H1 (cell line): ENCODE data around the gene PHLPP2. TPM values are rescaled to one million over a fixed set of nuclear protein-coding genes. Genes with fewer than 3 reads are reported as not detected.
A peak's percentile ranks its signal among the peaks of the same experiment; 100 is the strongest.

Experiments
- CTCF ChIA-PET: fragments of 300-600 bp; sonication (Branson Sonifier 250); formaldehyde crosslinking; loops from one replicate; lab custom pipeline; 2021; ENCODE audit not compliant: partially characterized antibody; lab: Charles Lee
- POLR2A ChIA-PET: fragments of 300-600 bp; sonication (Branson Sonifier 250); formaldehyde crosslinking; loops from one replicate; lab custom pipeline; 2021; ENCODE audit warnings: inconsistent platforms; ENCODE audit not compliant: partially characterized antibody; lab: Charles Lee
- DNase-seq, 2 experiments: peaks; one replicate each; pipeline versions ENCODE4 v3.0.0 to v3.0.0-alpha.2; 2010 to 2022; ENCODE audit warnings: low spot score in 2 of 2, low read depth in 1 of 2, mixed read lengths in 1 of 2
- FAIRE-seq: peaks from 2 replicates; lab custom pipeline; 2011; peaks lifted over from hg19 to GRCh38; lab: Jason Lieb, UNC
- H2AFZ ChIP-seq: 2 replicates; pipeline ENCODE4 v1.8.1; 2012; ENCODE audit warnings: low read length, inconsistent platforms
- H2AK5ac ChIP-seq: 2 replicates; pipeline ENCODE4 v1.6.1; 2013; ENCODE audit warnings: low read depth, low read length
- H2BK120ac ChIP-seq: replicated peaks from 2 replicates; pipeline ENCODE3; 2013; ENCODE audit warnings: low read depth, low read length, inconsistent platforms
- H2BK12ac ChIP-seq: 2 replicates; pipeline ENCODE4 v1.6.1; 2013; ENCODE audit warnings: low read depth, low read length
- H2BK15ac ChIP-seq: 2 replicates; pipeline ENCODE4 v1.6.1; 2013; ENCODE audit warnings: low read length
- H2BK20ac ChIP-seq: 2 replicates; pipeline ENCODE4 v1.6.1; 2013; ENCODE audit warnings: low read length
- H2BK5ac ChIP-seq: 2 replicates; pipeline ENCODE4 v1.6.1; 2013; ENCODE audit warnings: low read depth, low read length
- H3K14ac ChIP-seq: 2 replicates; pipeline ENCODE4 v1.6.1; 2013; ENCODE audit warnings: inconsistent platforms; ENCODE audit not compliant: insufficient read length
- H3K18ac ChIP-seq: 2 replicates; pipeline ENCODE4 v1.6.1; 2013; ENCODE audit warnings: low read length; ENCODE audit errors: extremely low read depth
- H3K23ac ChIP-seq: 2 replicates; pipeline ENCODE4 v1.6.1; 2013; ENCODE audit warnings: inconsistent platforms; ENCODE audit not compliant: insufficient read length
- H3K23me2 ChIP-seq: 2 replicates; pipeline ENCODE4 v1.6.1; 2013; ENCODE audit warnings: low read depth, low read length
- H3K27ac ChIP-seq: 2 replicates; pipeline ENCODE4 v1.6.1; 2011; ENCODE audit warnings: low read depth, low read length, inconsistent platforms
- H3K27me3 ChIP-seq, 4 experiments: replicated peaks in 1 of 4; 1 replicate in 1 of 4; 2 replicates in 3 of 4; pipeline versions ENCODE4 v1.6.1 to v1.8.1; 2011 to 2013; ENCODE audit warnings: low read length in 3 of 4, mild to moderate bottlenecking in 3 of 4, inconsistent platforms in 2 of 4, mixed read lengths in 2 of 4, moderate library complexity in 1 of 4; ENCODE audit not compliant: control insufficient read depth in 3 of 4, insufficient read depth in 3 of 4; ENCODE audit errors: extremely low read depth in 1 of 4
- H3K36me3 ChIP-seq, 4 experiments: 2 replicates each; pipeline versions ENCODE4 v1.6.1 to v1.8.1; 2011 to 2013; ENCODE audit warnings: mild to moderate bottlenecking in 4 of 4, low read length in 3 of 4, moderate library complexity in 2 of 4, control low read depth in 1 of 4, inconsistent platforms in 1 of 4; ENCODE audit not compliant: insufficient read depth in 4 of 4, control insufficient read depth in 2 of 4
- H3K4ac ChIP-seq: replicated peaks from 2 replicates; pipeline ENCODE3; 2013; ENCODE audit warnings: low read length, low read depth, mixed read lengths, inconsistent platforms; ENCODE audit not compliant: insufficient read length
- H3K4me1 ChIP-seq, 4 experiments: replicated peaks in 1 of 4; 1 replicate in 1 of 4; 2 replicates in 3 of 4; pipeline versions ENCODE4 v1.6.1 to v1.8.1; 2011 to 2013; ENCODE audit warnings: low read length in 3 of 4, inconsistent platforms in 2 of 4, mixed read lengths in 1 of 4; ENCODE audit not compliant: insufficient read depth in 4 of 4, control insufficient read depth in 3 of 4
- H3K4me2 ChIP-seq, 2 experiments: 2 replicates each; pipeline versions ENCODE4 v1.6.1 to v1.8.1; 2011 to 2013; ENCODE audit warnings: low read depth in 2 of 2, low read length in 2 of 2, control low read depth in 1 of 2, inconsistent platforms in 1 of 2, mild to moderate bottlenecking in 1 of 2; ENCODE audit not compliant: insufficient read depth in 1 of 2
- H3K4me3 ChIP-seq, 4 experiments: fragments of 200-600, 300-600 bp in 1 of 4; sonication (generic), shearing (Covaris generic), sonication (Bioruptor Twin) in 1 of 4; 2 replicates each; pipeline versions ENCODE4 v1.5.1 to v1.8.1; 2011 to 2016; ENCODE audit warnings: low read length in 4 of 4, low read depth in 3 of 4, control low read depth in 2 of 4, inconsistent platforms in 2 of 4, mild to moderate bottlenecking in 2 of 4, mixed read lengths in 1 of 4, moderate library complexity in 1 of 4; ENCODE audit not compliant: insufficient read depth in 2 of 4; ENCODE audit errors: extremely low read depth in 1 of 4
- H3K56ac ChIP-seq: replicated peaks from 2 replicates; pipeline ENCODE3; 2013; ENCODE audit warnings: low read depth, mild to moderate bottlenecking, mixed read lengths, low read length, inconsistent platforms; ENCODE audit not compliant: insufficient read length
- H3K79me1 ChIP-seq: 2 replicates; pipeline ENCODE4 v1.6.1; 2013; ENCODE audit warnings: low read depth, low read length, control low read depth
- H3K79me2 ChIP-seq, 2 experiments: 2 replicates each; pipeline versions ENCODE4 v1.6.1 to v1.8.1; 2012 to 2013; ENCODE audit warnings: low read length in 2 of 2, mild to moderate bottlenecking in 2 of 2, inconsistent platforms in 1 of 2; ENCODE audit not compliant: insufficient read depth in 2 of 2, control insufficient read depth in 1 of 2
- H3K9ac ChIP-seq, 4 experiments: replicated peaks in 1 of 4; 1 replicate in 1 of 4; 2 replicates in 3 of 4; pipeline versions ENCODE4 v1.6.1 to v1.8.1; 2011 to 2013; ENCODE audit warnings: low read depth in 3 of 4, low read length in 3 of 4, control low read depth in 2 of 4, mild to moderate bottlenecking in 2 of 4, moderate library complexity in 2 of 4, inconsistent platforms in 1 of 4; ENCODE audit errors: extremely low read depth in 1 of 4
- H3K9me3 ChIP-seq, 2 experiments: 2 replicates each; pipeline versions ENCODE4 v1.6.1 to v1.8.1; 2012 to 2013; ENCODE audit warnings: mild to moderate bottlenecking in 2 of 2, moderate library complexity in 2 of 2, control low read depth in 1 of 2, inconsistent platforms in 1 of 2, low read depth in 1 of 2, low read length in 1 of 2, mixed read lengths in 1 of 2; ENCODE audit not compliant: insufficient read depth in 2 of 2
- H4K20me1 ChIP-seq, 2 experiments: replicated peaks in 1 of 2; 2 replicates each; pipeline versions ENCODE3 to v1.8.1; 2011 to 2013; ENCODE audit warnings: inconsistent platforms in 2 of 2, low read length in 2 of 2, mild to moderate bottlenecking in 1 of 2; ENCODE audit not compliant: insufficient read depth in 2 of 2, control insufficient read depth in 1 of 2
- H4K5ac ChIP-seq: 2 replicates; pipeline ENCODE4 v1.6.1; 2013; ENCODE audit warnings: low read length, low read depth, mixed read lengths, inconsistent platforms; ENCODE audit not compliant: insufficient read length
- H4K8ac ChIP-seq: 2 replicates; pipeline ENCODE4 v1.8.0; 2013; ENCODE audit warnings: mild to moderate bottlenecking, moderate library complexity, low read length, inconsistent platforms; ENCODE audit not compliant: insufficient read depth; ENCODE audit errors: extremely low read depth
- H4K91ac ChIP-seq: replicated peaks from 2 replicates; pipeline ENCODE3; 2013; ENCODE audit warnings: low read length, mixed read lengths, inconsistent platforms; ENCODE audit not compliant: insufficient read length
- SIN3A ChIP-seq, 2 experiments: IDR thresholded peaks in 1 of 2; conservative IDR thresholded peaks in 1 of 2; 2 replicates each; pipeline ENCODE4 v1.6.1; 2011 to 2012; ENCODE audit warnings: low read length in 2 of 2, improper control_type of control experiment in 1 of 2, low read depth in 1 of 2, mild to moderate bottlenecking in 1 of 2
- SIRT6 ChIP-seq: IDR thresholded peaks from one replicate; pipeline ENCODE4 v1.7.1; 2012; ENCODE audit warnings: low read length, inconsistent platforms
- TEAD4 ChIP-seq: IDR thresholded peaks from 2 replicates; pipeline ENCODE4 v1.6.1; 2012; ENCODE audit warnings: low read depth, low read length, inconsistent platforms, mixed read lengths
- WGBS, 2 experiments: shearing (Covaris generic) in 1 of 2; methylation state at CpG; one replicate each; pipeline versions ENCODE4 v1.1.6 to v1.1.7; 2013 to 2015; ENCODE audit warnings: low lambda C conversion rate in 2 of 2, mixed read lengths in 2 of 2, inconsistent platforms in 1 of 2, low coverage in 1 of 2, missing lambda C conversion rate in 1 of 2; ENCODE audit not compliant: insufficient replicate concordance in 2 of 2, insufficient coverage in 1 of 2, insufficient read length in 1 of 2; ENCODE audit errors: extremely low coverage in 1 of 2, missing lambda C conversion rate in 1 of 2; 5-methylcytosine and 5-hydroxymethylcytosine counted together
- polyA plus RNA-seq, 7 experiments: library from polyadenylated mRNA; depleted of rRNA in 3 of 7; stranded (reverse) in 5 of 7; unstranded in 2 of 7; fragments of >200 nt in 5 of 7; fragments of 200-250 nt in 2 of 7; gene quantifications; 1 replicate in 5 of 7; 2 replicates in 1 of 7; 4 replicates in 1 of 7; pipeline versions ENCODE4 v1.2.1 to v1.2.3, GENCODE V29; 2011 to 2013; ENCODE audit warnings: missing spikeins in 2 of 7, mixed read lengths in 2 of 7
- total RNA-seq: library from RNA; stranded (reverse); fragmentation: NEBNext Ultra II Directional; extraction: Animal tissue kit (Norgen Biotek cat#: 25700); gene quantifications from 2 replicates; pipeline ENCODE4 v1.2.1, GENCODE V29; 2021

PHLPP2 gene
- total and polyA plus RNA-seq, 2 of the 8 experiments (the other 6 are each of a cell fraction or from before 2014, with no cell fraction given) = 7.3 to 12.9 TPM

- WGBS, 2 experiments = 66% methylated on average over 3 of the region's 3 CpGs; no CpG with 5 or more reads in 1 of the 2 experiments
- no peaks in the 10 kb centered on the region for H3K27me3 ChIP-seq
- TF ChIP-seq SIRT6 (no peak), SIN3A (conservative IDR thresholded peaks at IDR 0.05 in 1 of 2, IDR thresholded peaks at IDR 0.05 in 1 of 2; ENCODE audit: low read depth in 1 of 2, low read length in 2 of 2) (0 out of 4 replicates have a peak, but pooled peaks of 1 of the 2 experiments have one; percentile 39), TEAD4 (peak; percentile 44; the same call in 1 of the 2 replicates)
- no peak overlapping the region for H4K8ac ChIP-seq
- no peak overlapping the region for H2AK5ac ChIP-seq
- ChIA-PET CTCF (interaction anchor here (2.3 kb wide), 1 partner anchor 67 kb away, joined by 9 read pairs; no protein-coding TSS in a partner anchor), POLR2A (interaction anchor here (1.0 to 2.4 kb wide), 3 partner anchors 9 to 14 kb away, joined by 3 to 6 read pairs (median 6); partner anchors contain the start of gene PHLPP2)
- no peak overlapping the region for H2BK12ac ChIP-seq
- no peak overlapping the region for H2BK120ac ChIP-seq
- DNase-seq (no peak), FAIRE-seq (peak; percentile 24)
- H3K23ac ChIP-seq = no peak overlapping the region
- 0 out of 2 replicates have a peak, but pooled peaks cover 2% of the 10 kb centered on the region for H3K79me1 ChIP-seq
- H2BK20ac ChIP-seq = no peak overlapping the region
- H2AFZ ChIP-seq = no peak overlapping the region
- peaks cover 3 to 16% (median 12%) of the 10 kb centered on the region in 4 experiments; a peak in 5 of 7 replicates for H3K4me1 ChIP-seq
- H4K91ac ChIP-seq = no peak overlapping the region
- no peak overlapping the region for H2BK15ac ChIP-seq
- no peak overlapping the region for H4K5ac ChIP-seq
- no peaks in the 10 kb centered on the region for H3K23me2 ChIP-seq
- no peaks in the 10 kb centered on the region for H3K9me3 ChIP-seq
- H2BK5ac ChIP-seq = no peak overlapping the region
- peaks cover 0 to 9% (median 0%) of the 10 kb centered on the region in 4 experiments; a peak in 1 of 8 replicates for H3K36me3 ChIP-seq
- H3K79me2 ChIP-seq = peaks cover 0 to 37% of the 10 kb centered on the region in 2 experiments; a peak in 2 of 4 replicates
- H3K18ac ChIP-seq = no peak overlapping the region
- H3K9ac ChIP-seq = peak overlapping the region in 1 of 4 experiments; percentile 8; a peak in 1 of 7 replicates
- no peak overlapping the region for H3K14ac ChIP-seq
- no peak overlapping the region for H3K4ac ChIP-seq
- H3K4me3 ChIP-seq = peak overlapping the region in 1 of 4 experiments; percentile 0; a peak in 1 of 8 replicates
- H3K4me2 ChIP-seq = peak overlapping the region; percentile 18 to 52; a peak in 3 of 4 replicates
- no peak overlapping the region for H3K27ac ChIP-seq
- H3K56ac ChIP-seq = no peak overlapping the region
- no peaks in the 10 kb centered on the region for H4K20me1 ChIP-seq
These were observed 12.7 kb downstream of the PHLPP2 start for GRCh38 chr16:71711789-71712188.
